K562 (cell line): Measurements from ENCODE around the gene RIC8B. TPM values are rescaled to one million over a fixed set of nuclear protein-coding genes. Genes with fewer than 3 reads are reported as not detected.

Experiments used
- ETV1 ChIP-seq: fragments of 450-650 bp; conservative IDR thresholded peaks from 2 replicates; pipeline ENCODE4 v1.6.1; 2016; ENCODE audit warnings: missing genetic modification characterization, control low read depth, low read depth, missing compliant biosample characterization
- ILK ChIP-seq: fragments of 450-650 bp; IDR thresholded peaks from 2 replicates; pipeline ENCODE4 v1.6.1; 2016; ENCODE audit warnings: missing genetic modification characterization, low read depth, mild to moderate bottlenecking, missing compliant biosample characterization, moderate library complexity, borderline replicate concordance
- KLF6 ChIP-seq: fragments of 250-450 bp; sonication (Bioruptor Pico); IDR thresholded peaks from 2 replicates; pipeline ENCODE4 v1.4.0; 2020; ENCODE audit warnings: mild to moderate bottlenecking, moderate library complexity, borderline replicate concordance
- PTTG1 ChIP-seq: fragments of 450-650 bp; IDR thresholded peaks from 2 replicates; pipeline ENCODE4 v1.6.1; 2016; ENCODE audit warnings: low read depth, mild to moderate bottlenecking, missing genetic modification characterization, missing compliant biosample characterization
- RB1 ChIP-seq: fragments of 450-650 bp; IDR thresholded peaks from 2 replicates; pipeline ENCODE4 v1.6.1; 2017; ENCODE audit warnings: low read depth, mild to moderate bottlenecking
- ZNF589 ChIP-seq: fragments of 200-800 bp; sonication (Bioruptor generic); IDR thresholded peaks from 2 replicates; pipeline ENCODE4 v1.6.1; 2016; ENCODE audit warnings: low read depth, missing genetic modification characterization, missing compliant biosample characterization
- polyA plus RNA-seq, 8 experiments: library from polyadenylated mRNA; depleted of rRNA in 4 of 8; stranded (reverse) in 5 of 8; unstranded in 3 of 8; fragments of >200 nt; fragmentation: Nextera tagmentation in 2 of 8; fragmentation: Illumina TruSeq in 1 of 8; extraction: Ambion mirVana in 2 of 8; extraction: Trizol in 1 of 8; gene quantifications; 2 replicates each; pipeline versions ENCODE4 v1.2.1 to v1.2.3, GENCODE V29; 2011 to 2014; ENCODE audit warnings: inconsistent platforms in 1 of 8, missing spikeins in 1 of 8
- total RNA-seq, 7 experiments: library from RNA; depleted of rRNA in 6 of 7; stranded (reverse); fragments of >200 nt in 6 of 7; fragmentation: Illumina TruSeq in 2 of 7; extraction: Trizol in 2 of 7; gene quantifications; 2 replicates each; pipeline versions ENCODE4 v1.2.1 to v1.2.3, GENCODE V29; 2011 to 2021; ENCODE audit warnings: low replicate concordance in 1 of 7
- TF ChIP-seq, protein P1 (sequence below): fragments of 200-600 bp; sonication (generic); IDR thresholded peaks from one replicate; pipeline ENCODE4 v1.6.1; 2012; ENCODE audit warnings: mild to moderate bottlenecking, low read depth, low read length, inconsistent platforms
- TF ChIP-seq, protein P2 (sequence below), 2 experiments: fragments of 450-650 bp; formaldehyde crosslinking in 1 of 2; IDR thresholded peaks; 2 replicates each; pipeline versions ENCODE4 v1.4.0 to v1.6.1; 2014 to 2020; ENCODE audit warnings: mild to moderate bottlenecking in 2 of 2, borderline replicate concordance in 1 of 2, low read depth in 1 of 2

The RIC8B gene
- total and polyA plus RNA-seq, 9 of the 15 experiments (the other 6 are each of a cell fraction or from before 2014, with no cell fraction given) = 0.92 to 8.1 (median 4.8) TPM

DNA sequence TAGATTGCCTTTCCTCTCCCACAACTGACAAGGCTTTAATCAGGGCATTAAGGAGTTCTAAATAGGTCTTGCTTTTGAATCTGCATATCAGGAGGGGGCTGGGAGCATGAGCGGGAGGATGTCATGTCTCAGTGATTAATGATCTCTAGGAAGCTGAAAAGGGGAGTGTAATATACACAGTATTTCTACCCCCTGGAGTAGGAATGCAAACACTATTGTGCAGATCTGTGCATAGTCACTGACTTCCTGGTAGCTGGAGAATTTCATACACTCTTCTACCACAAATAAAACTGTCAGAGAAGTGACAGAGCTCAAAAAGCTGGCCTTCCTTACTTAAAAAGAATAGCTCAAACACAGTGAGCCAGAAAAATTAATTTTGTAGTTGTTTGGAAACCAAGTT, 65.8 kb downstream of the RIC8B start (continued):
- TF ChIP-seq, protein P1, sequence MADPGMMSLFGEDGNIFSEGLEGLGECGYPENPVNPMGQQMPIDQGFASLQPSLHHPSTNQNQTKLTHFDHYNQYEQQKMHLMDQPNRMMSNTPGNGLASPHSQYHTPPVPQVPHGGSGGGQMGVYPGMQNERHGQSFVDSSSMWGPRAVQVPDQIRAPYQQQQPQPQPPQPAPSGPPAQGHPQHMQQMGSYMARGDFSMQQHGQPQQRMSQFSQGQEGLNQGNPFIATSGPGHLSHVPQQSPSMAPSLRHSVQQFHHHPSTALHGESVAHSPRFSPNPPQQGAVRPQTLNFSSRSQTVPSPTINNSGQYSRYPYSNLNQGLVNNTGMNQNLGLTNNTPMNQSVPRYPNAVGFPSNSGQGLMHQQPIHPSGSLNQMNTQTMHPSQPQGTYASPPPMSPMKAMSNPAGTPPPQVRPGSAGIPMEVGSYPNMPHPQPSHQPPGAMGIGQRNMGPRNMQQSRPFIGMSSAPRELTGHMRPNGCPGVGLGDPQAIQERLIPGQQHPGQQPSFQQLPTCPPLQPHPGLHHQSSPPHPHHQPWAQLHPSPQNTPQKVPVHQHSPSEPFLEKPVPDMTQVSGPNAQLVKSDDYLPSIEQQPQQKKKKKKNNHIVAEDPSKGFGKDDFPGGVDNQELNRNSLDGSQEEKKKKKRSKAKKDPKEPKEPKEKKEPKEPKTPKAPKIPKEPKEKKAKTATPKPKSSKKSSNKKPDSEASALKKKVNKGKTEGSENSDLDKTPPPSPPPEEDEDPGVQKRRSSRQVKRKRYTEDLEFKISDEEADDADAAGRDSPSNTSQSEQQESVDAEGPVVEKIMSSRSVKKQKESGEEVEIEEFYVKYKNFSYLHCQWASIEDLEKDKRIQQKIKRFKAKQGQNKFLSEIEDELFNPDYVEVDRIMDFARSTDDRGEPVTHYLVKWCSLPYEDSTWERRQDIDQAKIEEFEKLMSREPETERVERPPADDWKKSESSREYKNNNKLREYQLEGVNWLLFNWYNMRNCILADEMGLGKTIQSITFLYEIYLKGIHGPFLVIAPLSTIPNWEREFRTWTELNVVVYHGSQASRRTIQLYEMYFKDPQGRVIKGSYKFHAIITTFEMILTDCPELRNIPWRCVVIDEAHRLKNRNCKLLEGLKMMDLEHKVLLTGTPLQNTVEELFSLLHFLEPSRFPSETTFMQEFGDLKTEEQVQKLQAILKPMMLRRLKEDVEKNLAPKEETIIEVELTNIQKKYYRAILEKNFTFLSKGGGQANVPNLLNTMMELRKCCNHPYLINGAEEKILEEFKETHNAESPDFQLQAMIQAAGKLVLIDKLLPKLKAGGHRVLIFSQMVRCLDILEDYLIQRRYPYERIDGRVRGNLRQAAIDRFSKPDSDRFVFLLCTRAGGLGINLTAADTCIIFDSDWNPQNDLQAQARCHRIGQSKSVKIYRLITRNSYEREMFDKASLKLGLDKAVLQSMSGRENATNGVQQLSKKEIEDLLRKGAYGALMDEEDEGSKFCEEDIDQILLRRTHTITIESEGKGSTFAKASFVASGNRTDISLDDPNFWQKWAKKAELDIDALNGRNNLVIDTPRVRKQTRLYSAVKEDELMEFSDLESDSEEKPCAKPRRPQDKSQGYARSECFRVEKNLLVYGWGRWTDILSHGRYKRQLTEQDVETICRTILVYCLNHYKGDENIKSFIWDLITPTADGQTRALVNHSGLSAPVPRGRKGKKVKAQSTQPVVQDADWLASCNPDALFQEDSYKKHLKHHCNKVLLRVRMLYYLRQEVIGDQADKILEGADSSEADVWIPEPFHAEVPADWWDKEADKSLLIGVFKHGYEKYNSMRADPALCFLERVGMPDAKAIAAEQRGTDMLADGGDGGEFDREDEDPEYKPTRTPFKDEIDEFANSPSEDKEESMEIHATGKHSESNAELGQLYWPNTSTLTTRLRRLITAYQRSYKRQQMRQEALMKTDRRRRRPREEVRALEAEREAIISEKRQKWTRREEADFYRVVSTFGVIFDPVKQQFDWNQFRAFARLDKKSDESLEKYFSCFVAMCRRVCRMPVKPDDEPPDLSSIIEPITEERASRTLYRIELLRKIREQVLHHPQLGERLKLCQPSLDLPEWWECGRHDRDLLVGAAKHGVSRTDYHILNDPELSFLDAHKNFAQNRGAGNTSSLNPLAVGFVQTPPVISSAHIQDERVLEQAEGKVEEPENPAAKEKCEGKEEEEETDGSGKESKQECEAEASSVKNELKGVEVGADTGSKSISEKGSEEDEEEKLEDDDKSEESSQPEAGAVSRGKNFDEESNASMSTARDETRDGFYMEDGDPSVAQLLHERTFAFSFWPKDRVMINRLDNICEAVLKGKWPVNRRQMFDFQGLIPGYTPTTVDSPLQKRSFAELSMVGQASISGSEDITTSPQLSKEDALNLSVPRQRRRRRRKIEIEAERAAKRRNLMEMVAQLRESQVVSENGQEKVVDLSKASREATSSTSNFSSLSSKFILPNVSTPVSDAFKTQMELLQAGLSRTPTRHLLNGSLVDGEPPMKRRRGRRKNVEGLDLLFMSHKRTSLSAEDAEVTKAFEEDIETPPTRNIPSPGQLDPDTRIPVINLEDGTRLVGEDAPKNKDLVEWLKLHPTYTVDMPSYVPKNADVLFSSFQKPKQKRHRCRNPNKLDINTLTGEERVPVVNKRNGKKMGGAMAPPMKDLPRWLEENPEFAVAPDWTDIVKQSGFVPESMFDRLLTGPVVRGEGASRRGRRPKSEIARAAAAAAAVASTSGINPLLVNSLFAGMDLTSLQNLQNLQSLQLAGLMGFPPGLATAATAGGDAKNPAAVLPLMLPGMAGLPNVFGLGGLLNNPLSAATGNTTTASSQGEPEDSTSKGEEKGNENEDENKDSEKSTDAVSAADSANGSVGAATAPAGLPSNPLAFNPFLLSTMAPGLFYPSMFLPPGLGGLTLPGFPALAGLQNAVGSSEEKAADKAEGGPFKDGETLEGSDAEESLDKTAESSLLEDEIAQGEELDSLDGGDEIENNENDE = no peak
- TF ChIP-seq RB1 = no peak; the same call in 1 of the 2 replicates
- TF ChIP-seq ILK (tag) = no peak
- TF ChIP-seq PTTG1 (tag) = no peak
- TF ChIP-seq ZNF589 = no peak
- TF ChIP-seq, protein P2, sequence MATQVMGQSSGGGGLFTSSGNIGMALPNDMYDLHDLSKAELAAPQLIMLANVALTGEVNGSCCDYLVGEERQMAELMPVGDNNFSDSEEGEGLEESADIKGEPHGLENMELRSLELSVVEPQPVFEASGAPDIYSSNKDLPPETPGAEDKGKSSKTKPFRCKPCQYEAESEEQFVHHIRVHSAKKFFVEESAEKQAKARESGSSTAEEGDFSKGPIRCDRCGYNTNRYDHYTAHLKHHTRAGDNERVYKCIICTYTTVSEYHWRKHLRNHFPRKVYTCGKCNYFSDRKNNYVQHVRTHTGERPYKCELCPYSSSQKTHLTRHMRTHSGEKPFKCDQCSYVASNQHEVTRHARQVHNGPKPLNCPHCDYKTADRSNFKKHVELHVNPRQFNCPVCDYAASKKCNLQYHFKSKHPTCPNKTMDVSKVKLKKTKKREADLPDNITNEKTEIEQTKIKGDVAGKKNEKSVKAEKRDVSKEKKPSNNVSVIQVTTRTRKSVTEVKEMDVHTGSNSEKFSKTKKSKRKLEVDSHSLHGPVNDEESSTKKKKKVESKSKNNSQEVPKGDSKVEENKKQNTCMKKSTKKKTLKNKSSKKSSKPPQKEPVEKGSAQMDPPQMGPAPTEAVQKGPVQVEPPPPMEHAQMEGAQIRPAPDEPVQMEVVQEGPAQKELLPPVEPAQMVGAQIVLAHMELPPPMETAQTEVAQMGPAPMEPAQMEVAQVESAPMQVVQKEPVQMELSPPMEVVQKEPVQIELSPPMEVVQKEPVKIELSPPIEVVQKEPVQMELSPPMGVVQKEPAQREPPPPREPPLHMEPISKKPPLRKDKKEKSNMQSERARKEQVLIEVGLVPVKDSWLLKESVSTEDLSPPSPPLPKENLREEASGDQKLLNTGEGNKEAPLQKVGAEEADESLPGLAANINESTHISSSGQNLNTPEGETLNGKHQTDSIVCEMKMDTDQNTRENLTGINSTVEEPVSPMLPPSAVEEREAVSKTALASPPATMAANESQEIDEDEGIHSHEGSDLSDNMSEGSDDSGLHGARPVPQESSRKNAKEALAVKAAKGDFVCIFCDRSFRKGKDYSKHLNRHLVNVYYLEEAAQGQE (IDR thresholded peaks at IDR 0.05; ENCODE audit: borderline replicate concordance) = peak; percentile 24; the same call in 1 of the 2 replicates
- TF ChIP-seq, protein P2 (CRISPR knock-in tag; IDR thresholded peaks at IDR 0.05; ENCODE audit: low read depth) = no peak
- TF ChIP-seq ETV1 = 0 out of 2 replicates have a peak, but pooled peaks have one; percentile 23
- TF ChIP-seq KLF6 (CRISPR knock-in tag) = no peak
